Measurements from ENCODE around the gene PROP1.
"Not testable (repeated sequence)": the region's sequence is repeated elsewhere in the genome, so short reads cannot be mapped to it uniquely, and the experiment has no call there.

- TF ChIP-seq CTCF (IDR thresholded peaks at IDR 0.05 in 8 of 11, conservative IDR thresholded peaks at IDR 0.05 in 3 of 11); POLR2A (IDR thresholded peaks at IDR 0.05): not testable (repeated sequence)
Observed at GRCh38 chr5:177945145-177945544, 50.9 kb downstream of the PROP1 start.
